ENCODE data around the gene MCTP1. TPM values are rescaled to one million over a fixed set of nuclear protein-coding genes. Genes with fewer than 3 reads are reported as not detected.

MCTP1 gene
- total RNA-seq, 2 donors from 2014 or later: 3.3 to 5.0 TPM

GRCh38 chr5:94791829-94792228 is 493.1 kb downstream of the MCTP1 start:
- H3K9me3 ChIP-seq: no peaks in the 10 kb centered on the region
- H3K4me3 ChIP-seq: no peak overlapping the region
- no peaks in the 10 kb centered on the region for H3K27me3 ChIP-seq (replicated peaks; ENCODE audit: insufficient read depth)
- no peak for DNase-seq (ENCODE audit: low spot score)
- no peaks in the 10 kb centered on the region for H3K36me3 ChIP-seq
- no peaks in the 10 kb centered on the region for H3K4me1 ChIP-seq (replicated peaks)
- WGBS: 80% methylated on average over 7 of the region's 7 CpGs
- intact Hi-C loops (cut with DNase I): no loop called here
- no peak overlapping the region for H3K27ac ChIP-seq
- no peak for TF ChIP-seq CTCF (IDR thresholded peaks at IDR 0.05)
- TF ChIP-seq POLR2AphosphoS5 (IDR thresholded peaks at IDR 0.05): no peak
- TF ChIP-seq POLR2A (IDR thresholded peaks at IDR 0.05): no peak

- intact Hi-C loops (cut with DNase I): no loop called here
- Histone ChIP-seq H3K4me3 (no peak overlapping the region), H3K27ac (no peak overlapping the region), H3K27me3 (replicated peaks; ENCODE audit: insufficient read depth) (no peaks in the 10 kb centered on the region), H3K36me3 (no peaks in the 10 kb centered on the region), H3K9me3 (no peaks in the 10 kb centered on the region), H3K4me1 (replicated peaks) (no peaks in the 10 kb centered on the region)
- WGBS: 70% methylated on average over 4 of the region's 4 CpGs
- no peak for DNase-seq (ENCODE audit: low spot score)
- TF ChIP-seq POLR2A (IDR thresholded peaks at IDR 0.05) (no peak), CTCF (IDR thresholded peaks at IDR 0.05) (no peak), POLR2AphosphoS5 (IDR thresholded peaks at IDR 0.05) (no peak)
Observed at GRCh38 chr5:94788527-94788926, 496.4 kb downstream of the MCTP1 start.

GRCh38 chr5:94784536-94785505 is 500.1 kb downstream of the MCTP1 start:
- Histone ChIP-seq H3K27ac (no peak overlapping the region), H3K27me3 (replicated peaks; ENCODE audit: insufficient read depth) (no peaks in the 10 kb centered on the region), H3K4me1 (replicated peaks) (no peaks in the 10 kb centered on the region), H3K9me3 (no peaks in the 10 kb centered on the region), H3K36me3 (no peaks in the 10 kb centered on the region), H3K4me3 (no peak overlapping the region)
- WGBS: 58% methylated on average over 7 of the region's 7 CpGs
- TF ChIP-seq CTCF (IDR thresholded peaks at IDR 0.05): no peak
- no peak for TF ChIP-seq POLR2A (IDR thresholded peaks at IDR 0.05)
- TF ChIP-seq POLR2AphosphoS5 (IDR thresholded peaks at IDR 0.05): no peak
- DNase-seq (ENCODE audit: low spot score): no peak
- intact Hi-C loops (cut with DNase I): no loop called here

DNA sequence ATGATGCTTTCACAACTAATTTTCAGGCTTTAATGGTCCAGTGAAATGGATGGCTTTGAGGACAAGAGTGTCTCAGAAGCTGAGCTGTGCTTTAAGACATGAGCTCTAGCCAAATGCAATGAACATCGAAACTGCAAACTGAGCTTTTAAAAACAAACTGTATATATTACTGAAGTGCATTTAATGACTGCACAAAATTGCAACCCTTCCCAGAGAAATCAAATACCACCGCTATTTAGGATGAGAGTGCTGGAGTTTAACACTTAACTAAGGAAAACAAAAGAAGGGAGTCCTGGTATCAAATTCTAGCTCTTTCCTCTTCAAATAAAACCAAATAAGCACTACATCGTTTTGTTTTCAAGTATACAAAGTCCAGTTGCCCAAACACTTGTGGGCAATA is 502.5 kb downstream of the MCTP1 start:
- 64% methylated on average over 3 of the region's 3 CpGs for WGBS
- Histone ChIP-seq H3K4me3 (no peak overlapping the region), H3K36me3 (no peaks in the 10 kb centered on the region), H3K9me3 (no peaks in the 10 kb centered on the region), H3K27me3 (replicated peaks; ENCODE audit: insufficient read depth) (no peaks in the 10 kb centered on the region), H3K27ac (no peak overlapping the region), H3K4me1 (replicated peaks) (no peaks in the 10 kb centered on the region)
- TF ChIP-seq CTCF (IDR thresholded peaks at IDR 0.05) (no peak), POLR2A (IDR thresholded peaks at IDR 0.05) (no peak), POLR2AphosphoS5 (IDR thresholded peaks at IDR 0.05) (no peak)
- DNase-seq (ENCODE audit: low spot score): no peak
- intact Hi-C loops (cut with DNase I): no loop called here

GRCh38 chr5:94779684-94780083 is 505.2 kb downstream of the MCTP1 start:
- H3K4me3 ChIP-seq: no peak overlapping the region
- no peak for DNase-seq (ENCODE audit: low spot score)
- H3K36me3 ChIP-seq: no peaks in the 10 kb centered on the region
- H3K27me3 ChIP-seq (replicated peaks; ENCODE audit: insufficient read depth): no peaks in the 10 kb centered on the region
- no peak overlapping the region for H3K27ac ChIP-seq
- no peaks in the 10 kb centered on the region for H3K9me3 ChIP-seq
- H3K4me1 ChIP-seq (replicated peaks): no peaks in the 10 kb centered on the region
- TF ChIP-seq POLR2AphosphoS5 (IDR thresholded peaks at IDR 0.05) (no peak), POLR2A (IDR thresholded peaks at IDR 0.05) (no peak), CTCF (IDR thresholded peaks at IDR 0.05) (no peak)
- WGBS: 95% methylated on average over 1 of the region's 1 CpG
- intact Hi-C loops (cut with DNase I): no loop called here
